Ovary (tissue), 3 donors: ENCODE results near the gene BACH2.

Source experiments
- EP300 ChIP-seq: sonication (generic); formaldehyde crosslinking; IDR thresholded peaks from one replicate; pipeline ENCODE4 v1.6.1; 2017; ENCODE audit warnings: antibody characterized with exemption
- POLR2A ChIP-seq: fragments of 450-650 bp; IDR thresholded peaks from one replicate; pipeline ENCODE4 v1.6.1; 2017; ENCODE audit warnings: antibody characterized with exemption, mild to moderate bottlenecking, moderate library complexity
- TF ChIP-seq, protein P1 (sequence below), 3 donors: fragments of 450-650 bp in 2 of 3; fragments of 200-600 bp in 1 of 3; IDR thresholded peaks; one replicate each; pipeline versions ENCODE4 v1.5.1 to v1.8.0; 2016 to 2022; ENCODE audit warnings: antibody characterized with exemption in 3 of 3, mild to moderate bottlenecking in 1 of 3
- donor health status: DM: no; HTN: no; CAD: no.

DNA sequence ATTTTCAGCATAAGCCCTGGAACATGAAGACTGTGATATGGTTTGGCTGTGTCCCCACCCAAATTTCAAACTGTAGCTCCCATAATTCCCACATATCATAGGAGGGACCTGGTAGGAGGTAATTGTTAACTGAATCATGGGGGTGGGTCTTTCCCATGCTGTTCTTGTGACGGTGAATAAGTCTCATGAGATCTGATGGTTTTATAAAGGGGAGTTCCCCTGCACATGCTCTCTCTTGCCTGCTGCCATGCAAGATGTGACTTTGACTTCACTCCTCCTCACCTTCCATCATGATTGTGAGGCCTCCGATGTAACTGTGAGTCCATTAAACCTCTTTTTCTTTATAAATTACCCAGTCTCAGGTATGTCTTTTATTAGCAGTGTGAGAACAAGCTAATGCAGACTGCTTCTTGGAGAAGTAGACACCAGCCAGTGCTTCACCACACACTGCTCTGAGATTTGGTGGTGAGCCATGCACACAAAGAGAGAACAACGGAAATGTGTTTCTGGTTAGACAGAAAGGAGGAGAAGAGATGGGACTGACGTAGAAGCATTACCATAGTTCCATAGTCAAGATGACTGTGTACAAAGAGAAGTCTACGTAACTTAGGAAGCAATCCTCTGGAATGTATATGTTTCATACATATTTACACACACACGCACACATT lies 97.8 kb downstream of the BACH2 start:
- TF ChIP-seq POLR2A (no peak), EP300 (no peak)
- TF ChIP-seq, protein P1, sequence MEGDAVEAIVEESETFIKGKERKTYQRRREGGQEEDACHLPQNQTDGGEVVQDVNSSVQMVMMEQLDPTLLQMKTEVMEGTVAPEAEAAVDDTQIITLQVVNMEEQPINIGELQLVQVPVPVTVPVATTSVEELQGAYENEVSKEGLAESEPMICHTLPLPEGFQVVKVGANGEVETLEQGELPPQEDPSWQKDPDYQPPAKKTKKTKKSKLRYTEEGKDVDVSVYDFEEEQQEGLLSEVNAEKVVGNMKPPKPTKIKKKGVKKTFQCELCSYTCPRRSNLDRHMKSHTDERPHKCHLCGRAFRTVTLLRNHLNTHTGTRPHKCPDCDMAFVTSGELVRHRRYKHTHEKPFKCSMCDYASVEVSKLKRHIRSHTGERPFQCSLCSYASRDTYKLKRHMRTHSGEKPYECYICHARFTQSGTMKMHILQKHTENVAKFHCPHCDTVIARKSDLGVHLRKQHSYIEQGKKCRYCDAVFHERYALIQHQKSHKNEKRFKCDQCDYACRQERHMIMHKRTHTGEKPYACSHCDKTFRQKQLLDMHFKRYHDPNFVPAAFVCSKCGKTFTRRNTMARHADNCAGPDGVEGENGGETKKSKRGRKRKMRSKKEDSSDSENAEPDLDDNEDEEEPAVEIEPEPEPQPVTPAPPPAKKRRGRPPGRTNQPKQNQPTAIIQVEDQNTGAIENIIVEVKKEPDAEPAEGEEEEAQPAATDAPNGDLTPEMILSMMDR (IDR thresholded peaks at IDR 0.05) = no peak
